Activated CD8-positive, alpha-beta T cell treated with anti-CD3 and anti-CD28 coated beads for 36 hours (primary cell): ENCODE measurements around the gene ACER1. TPM values are rescaled to one million over a fixed set of nuclear protein-coding genes. Genes with fewer than 3 reads are reported as not detected.
"Not testable (repeated sequence)": the region's sequence is repeated elsewhere in the genome, so short reads cannot be mapped to it uniquely, and the experiment has no call there.

Experiments used
- ATAC-seq: fragments of 200-7000 bp; cut with Tn5 transposase; one replicate; pipeline ENCODE4 v1.10.0; 2021; ENCODE audit warnings: mild to moderate bottlenecking, moderate library complexity
- CTCF ChIA-PET: fragments of 350-600 bp; sonication (Branson Sonifier 250); formaldehyde crosslinking; loops from one replicate; lab custom pipeline; 2021; ENCODE audit warnings: antibody characterized with exemption; lab: Charles Lee
- POLR2A ChIA-PET: fragments of 350-600 bp; sonication (Branson Sonifier 250); formaldehyde crosslinking; loops from one replicate; lab custom pipeline; 2021; ENCODE audit warnings: antibody characterized with exemption; lab: Charles Lee
- DNase-seq: peaks from one replicate; pipeline ENCODE4 v3.0.0-alpha.2; 2020
- H3K27ac Mint-ChIP-seq: one replicate; pipeline ENCODE4 v1.8.0; 2021; ENCODE audit warnings: mild to moderate bottlenecking, mixed read lengths
- H3K27me3 Mint-ChIP-seq: one replicate; pipeline ENCODE4 v1.8.0; 2021; ENCODE audit warnings: mixed read lengths
- H3K36me3 Mint-ChIP-seq: one replicate; pipeline ENCODE4 v1.8.0; 2021; ENCODE audit warnings: low read depth, mixed read lengths
- H3K4me1 Mint-ChIP-seq: one replicate; pipeline ENCODE4 v1.8.0; 2021; ENCODE audit warnings: low read depth, mixed read lengths
- H3K4me3 Mint-ChIP-seq: one replicate; pipeline ENCODE4 v1.8.0; 2021; ENCODE audit warnings: mild to moderate bottlenecking, moderate library complexity, mixed read lengths
- H3K9me3 Mint-ChIP-seq: one replicate; pipeline ENCODE4 v1.8.0; 2021; ENCODE audit warnings: mixed read lengths
- CTCF ChIP-seq: fragments of 200-600 bp; IDR thresholded peaks from one replicate; pipeline ENCODE4 v1.8.0; 2022; ENCODE audit warnings: antibody characterized with exemption, mild to moderate bottlenecking
- intact Hi-C: fragments of 100-400 bp; cut with micrococcal nuclease; formaldehyde crosslinking; loops from one replicate; pipeline ENCODE4 v1.10.0; 2022
- total RNA-seq, 2 experiments: library from RNA; stranded (reverse); gene quantifications; one replicate each; pipeline ENCODE4 v1.2.3, GENCODE V29; 2021

The ACER1 gene
- total RNA-seq, 2 experiments from 2014 or later = not detected

GRCh38 chr19:6319376-6319775 is 14.0 kb downstream of the ACER1 start:
- ATAC-seq = no peak
- no peak overlapping the region for H3K27ac Mint-ChIP-seq
- no peak overlapping the region for H3K4me3 Mint-ChIP-seq
- CTCF ChIA-PET = interaction anchor here (1.3 kb wide), 1 partner anchor 33 kb away, joined by 4 read pairs; no protein-coding TSS in a partner anchor
- POLR2A ChIA-PET = no interaction called here
- no peak for TF ChIP-seq CTCF
- peaks cover 3% of the 10 kb centered on the region for H3K36me3 Mint-ChIP-seq
- peaks cover 2% of the 10 kb centered on the region for H3K9me3 Mint-ChIP-seq
- H3K4me1 Mint-ChIP-seq = no peaks in the 10 kb centered on the region
- intact Hi-C loops = no loop called here
- DNase-seq = no peak
- no peaks in the 10 kb centered on the region for H3K27me3 Mint-ChIP-seq

GRCh38 chr19:6318772-6319171 is 14.6 kb downstream of the ACER1 start:
- no peak for TF ChIP-seq CTCF
- no peaks in the 10 kb centered on the region for H3K27me3 Mint-ChIP-seq
- H3K36me3 Mint-ChIP-seq = peaks cover 3% of the 10 kb centered on the region
- no peak overlapping the region for H3K4me3 Mint-ChIP-seq
- intact Hi-C loops = no loop called here
- DNase-seq = peak; percentile 28
- no peaks in the 10 kb centered on the region for H3K4me1 Mint-ChIP-seq
- no peak overlapping the region for H3K27ac Mint-ChIP-seq
- peak; percentile 24 for ATAC-seq
- CTCF ChIA-PET = interaction anchor here (1.3 kb wide), 1 partner anchor 32 kb away, joined by 4 read pairs; no protein-coding TSS in a partner anchor
- H3K9me3 Mint-ChIP-seq = peaks cover 2% of the 10 kb centered on the region
- POLR2A ChIA-PET = no interaction called here

GRCh38 chr19:6315646-6316045 is 17.8 kb downstream of the ACER1 start:
- intact Hi-C loops, CTCF ChIA-PET, H3K27ac Mint-ChIP-seq, H3K36me3 Mint-ChIP-seq, H3K9me3 Mint-ChIP-seq, H3K4me1 Mint-ChIP-seq, H3K4me3 Mint-ChIP-seq, ATAC-seq, DNase-seq, H3K27me3 Mint-ChIP-seq, POLR2A ChIA-PET: not testable (repeated sequence)

GRCh38 chr19:6313398-6313969 is 19.9 kb downstream of the ACER1 start:
- no peak for ATAC-seq
- no peaks in the 10 kb centered on the region for H3K4me1 Mint-ChIP-seq
- no peak overlapping the region for H3K27ac Mint-ChIP-seq
- POLR2A ChIA-PET = no interaction called here
- no peaks in the 10 kb centered on the region for H3K36me3 Mint-ChIP-seq
- no peaks in the 10 kb centered on the region for H3K9me3 Mint-ChIP-seq
- no peaks in the 10 kb centered on the region for H3K27me3 Mint-ChIP-seq
- TF ChIP-seq CTCF = no peak
- DNase-seq = no peak
- CTCF ChIA-PET = no interaction called here
- no peak overlapping the region for H3K4me3 Mint-ChIP-seq
- intact Hi-C loops = no loop called here

- Mint-ChIP-seq H3K27ac (no peak overlapping the region), H3K4me3 (no peak overlapping the region), H3K4me1 (no peaks in the 10 kb centered on the region), H3K27me3 (no peaks in the 10 kb centered on the region), H3K36me3 (no peaks in the 10 kb centered on the region), H3K9me3 (no peaks in the 10 kb centered on the region)
- DNase-seq (no peak), ATAC-seq (no peak)
- CTCF ChIA-PET = interaction anchor here (0.9 to 1.9 kb wide), 3 partner anchors 12 to 93 kb away, joined by 3 to 7 read pairs (median 3); no protein-coding TSS in a partner anchor
- intact Hi-C loops = no loop called here
- POLR2A ChIA-PET = no interaction called here
- no peak for TF ChIP-seq CTCF
These were observed 21.4 kb downstream of the ACER1 start for GRCh38 chr19:6312018-6312417.
